NCI-H2107 treated with DMSO at 0.1 percent for 48 hours (cell line): ENCODE measurements around the gene RFC2.
"Not testable (repeated sequence)": the region's sequence is repeated elsewhere in the genome, so short reads cannot be mapped to it uniquely, and the experiment has no call there.

ENCODE experiments used
- DNase-seq: peaks from one replicate; lab custom pipeline; 2025; ENCODE audit not compliant: unreplicated experiment; lab: John Stamatoyannopoulos, UW

Gene RFC2

GRCh38 chr7:74252893-74253292 is 1.3 kb downstream of the RFC2 start:
- peak; percentile 82 for DNase-seq

DNA sequence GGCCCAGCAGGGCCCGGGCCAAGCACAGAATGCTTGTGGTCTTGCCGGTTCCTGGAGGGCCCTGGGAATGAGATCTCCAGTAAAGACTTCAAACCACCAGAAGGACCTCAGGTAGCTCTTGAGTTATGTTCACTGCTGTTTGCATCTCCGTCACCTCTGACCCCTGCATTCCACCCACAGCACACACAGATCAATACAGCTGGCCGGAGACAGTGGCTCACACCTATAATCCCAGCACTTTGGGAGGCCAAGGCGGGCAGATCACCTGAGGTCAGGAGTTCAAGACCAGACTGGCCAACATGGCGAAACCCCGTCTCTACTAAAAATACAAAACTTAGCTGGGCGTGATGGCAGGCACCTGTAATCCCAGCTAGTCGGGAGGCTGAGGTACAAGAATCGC is 5.1 kb downstream of the RFC2 start:
- not testable (repeated sequence) for DNase-seq

DNA sequence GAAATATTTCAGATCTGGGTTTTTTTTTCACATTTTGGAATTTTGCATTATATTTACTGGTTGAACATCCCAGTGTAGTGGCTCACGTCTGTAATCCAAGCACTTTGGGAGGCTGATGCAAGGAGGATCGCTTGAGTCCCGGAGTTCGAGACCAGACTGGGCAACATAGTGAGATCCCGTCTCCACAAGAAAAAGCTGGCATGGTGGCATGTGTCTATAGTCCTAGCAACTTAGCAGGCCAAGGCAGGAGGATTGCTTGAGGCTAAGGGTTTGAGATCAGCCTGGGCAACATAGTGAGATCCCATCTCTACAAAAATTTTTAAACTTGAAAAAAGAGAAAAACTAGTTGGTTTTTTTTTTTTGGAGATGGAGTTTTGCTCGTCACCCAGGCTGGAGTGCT is 6.0 kb downstream of the RFC2 start:
- no peak for DNase-seq

DNA sequence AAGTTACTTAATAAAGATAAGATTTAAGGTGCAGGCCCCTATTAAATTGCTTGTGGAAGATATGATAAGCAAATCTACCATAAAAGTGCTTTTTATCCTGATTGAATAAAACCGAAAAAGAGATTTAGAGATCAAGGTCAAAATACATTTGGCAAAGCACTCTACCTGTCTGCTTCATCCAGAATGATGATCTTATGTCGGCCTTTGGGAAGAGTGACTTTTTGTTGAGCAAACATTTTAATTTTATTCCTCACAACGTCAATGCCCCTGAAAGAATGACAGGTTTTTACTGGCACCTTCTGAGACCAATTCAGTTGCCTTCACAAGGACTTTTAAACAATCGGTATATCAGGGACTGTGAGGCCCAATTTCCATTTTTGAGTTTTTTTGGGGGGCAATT is 7.7 kb downstream of the RFC2 start:
- DNase-seq, result no peak

DNA sequence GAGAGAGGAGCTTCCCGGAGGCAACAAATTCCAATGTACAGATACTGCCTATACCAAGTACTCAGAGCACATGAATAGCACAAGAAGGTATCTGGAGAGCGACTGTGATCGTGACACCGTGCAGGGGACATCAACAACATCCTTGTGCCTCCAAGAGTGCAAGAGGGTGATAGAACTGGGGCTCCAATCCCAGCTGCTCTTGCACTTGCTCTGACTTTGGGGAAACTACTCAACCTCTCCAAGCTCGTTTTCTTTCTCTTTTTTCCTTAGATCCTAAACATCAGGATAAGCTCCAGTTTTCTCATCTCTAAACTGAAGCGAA is 12.1 kb downstream of the RFC2 start:
- DNase-seq, result no peak

DNA sequence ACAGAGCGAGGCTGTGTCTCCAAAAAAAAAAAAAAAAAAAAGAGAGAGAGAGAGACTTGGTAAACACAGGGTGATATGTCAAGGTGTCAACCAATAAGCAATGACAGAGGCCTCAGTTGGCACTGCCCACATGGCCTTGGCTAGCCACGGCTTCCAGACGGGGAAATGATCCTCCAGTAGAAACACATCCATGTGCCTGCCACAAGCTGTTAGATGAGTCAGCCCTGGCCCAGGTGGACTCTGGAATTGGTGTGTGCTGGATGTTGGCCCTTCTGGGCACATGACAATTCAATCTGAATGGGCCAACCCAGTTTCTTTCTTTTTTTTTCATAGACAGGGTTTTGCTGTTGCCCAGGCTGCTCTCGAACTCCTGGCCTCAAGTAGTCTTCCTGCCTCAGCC is 13.7 kb downstream of the RFC2 start:
- DNase-seq, result no peak

GRCh38 chr7:74236284-74236683 is 17.9 kb downstream of the RFC2 start:
- no peak for DNase-seq

DNA sequence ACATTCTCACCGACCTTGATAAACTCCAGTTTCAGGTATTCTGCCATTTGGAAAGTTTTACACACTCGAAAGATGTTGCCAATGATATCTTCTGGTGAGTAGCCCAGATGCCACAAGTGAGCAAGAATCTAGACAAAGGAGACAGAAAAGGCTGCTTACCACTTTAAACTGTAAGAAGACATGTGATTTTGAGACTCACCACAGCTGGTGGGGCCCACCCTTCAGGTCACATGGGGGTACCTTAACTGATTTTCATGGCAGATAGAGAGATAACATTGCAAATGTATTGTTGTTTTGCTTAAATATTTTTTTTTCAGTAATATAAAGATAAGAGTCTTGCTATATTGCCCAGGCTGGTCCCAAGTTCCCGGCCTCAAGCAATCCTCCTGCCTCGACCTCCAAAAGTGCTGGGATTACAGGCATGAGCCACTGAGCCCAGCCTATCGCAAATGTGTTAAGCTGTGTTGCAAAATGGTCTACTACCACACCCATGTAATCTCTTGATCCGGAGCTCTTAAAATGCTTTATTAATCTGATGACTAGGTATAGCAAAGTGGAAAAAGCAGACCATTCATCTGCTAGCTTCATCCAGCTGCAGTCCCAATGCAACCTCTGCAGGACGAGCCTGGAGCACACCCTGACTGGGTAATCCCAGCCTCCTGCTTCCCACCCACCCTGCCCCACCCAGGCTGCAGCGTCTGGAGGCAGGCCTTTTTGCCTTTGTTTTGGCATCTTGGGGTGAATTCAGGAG is 18.5 kb downstream of the RFC2 start:
- no peak for DNase-seq

GRCh38 chr7:74233655-74234285 is 20.4 kb downstream of the RFC2 start:
- no peak for DNase-seq

- no peak for DNase-seq
These were observed 23.0 kb downstream of the RFC2 start for GRCh38 chr7:74231232-74231590.

GRCh38 chr7:74230446-74231231 is 23.6 kb downstream of the RFC2 start:
- no peak for DNase-seq

DNA sequence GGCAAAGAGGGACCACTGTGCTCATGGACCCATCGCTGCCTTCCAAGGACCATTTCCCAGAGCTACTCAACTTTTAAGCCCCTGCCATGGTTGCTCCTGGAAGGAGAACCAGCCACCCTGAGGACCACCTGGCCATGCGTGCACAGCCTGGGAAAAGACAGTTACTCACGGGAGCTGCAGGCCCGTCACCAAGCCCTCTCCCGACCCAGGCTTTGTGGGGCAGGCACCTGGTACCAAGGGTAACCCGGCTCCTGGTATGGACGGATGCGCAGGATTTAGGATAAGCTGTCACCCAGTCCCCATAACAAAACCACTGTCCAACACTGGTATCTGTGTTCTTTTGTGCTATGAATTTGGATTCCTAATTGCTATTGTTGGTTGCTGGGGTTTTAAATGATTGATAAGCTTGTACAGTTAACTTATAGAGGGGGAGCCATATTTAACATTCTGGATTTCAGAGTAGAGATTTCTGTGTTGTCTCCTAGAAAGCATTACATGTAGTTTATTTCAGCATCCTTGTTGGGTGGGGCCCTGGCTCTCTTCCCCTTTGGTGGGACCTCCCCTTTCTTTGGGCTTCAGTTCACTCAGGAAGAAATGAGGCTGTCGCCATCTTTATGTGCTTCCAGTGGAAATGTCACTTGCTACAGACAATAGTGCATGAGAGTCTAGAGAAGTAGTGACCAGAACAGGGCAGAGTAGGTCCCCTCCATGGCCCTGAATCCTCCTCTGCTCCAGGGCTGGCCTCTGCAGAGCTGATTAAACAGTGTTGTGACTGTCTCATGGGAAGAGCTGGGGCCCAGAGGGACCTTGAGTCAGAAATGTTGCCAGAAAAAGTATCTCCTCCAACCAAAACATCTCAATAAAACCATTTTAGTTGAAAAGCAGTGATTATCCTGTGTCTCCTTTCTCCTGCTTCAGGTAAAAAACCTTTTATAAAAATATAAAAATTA is 25.0 kb downstream of the RFC2 start:
- no peak for DNase-seq

DNA sequence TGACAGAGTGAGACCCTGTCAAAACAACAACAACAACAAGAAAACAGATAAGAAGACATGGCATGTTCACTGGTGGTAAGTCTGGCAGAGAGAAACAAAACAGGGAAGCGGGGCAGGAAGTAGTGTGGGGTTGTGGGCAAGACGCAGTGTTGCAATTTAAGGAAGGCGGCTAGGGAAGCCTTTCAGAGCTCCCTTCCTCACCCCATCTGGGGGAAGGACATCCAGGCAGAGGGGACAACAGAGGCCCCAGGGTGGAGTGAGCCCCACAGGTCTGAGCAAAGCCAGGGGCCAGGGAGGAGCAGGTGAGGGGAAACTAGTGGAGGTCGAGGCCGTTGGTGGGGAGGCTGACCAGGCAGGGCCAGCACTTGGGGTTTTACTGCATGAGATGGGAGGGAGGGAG is 27.6 kb downstream of the RFC2 start:
- no peak for DNase-seq

DNA sequence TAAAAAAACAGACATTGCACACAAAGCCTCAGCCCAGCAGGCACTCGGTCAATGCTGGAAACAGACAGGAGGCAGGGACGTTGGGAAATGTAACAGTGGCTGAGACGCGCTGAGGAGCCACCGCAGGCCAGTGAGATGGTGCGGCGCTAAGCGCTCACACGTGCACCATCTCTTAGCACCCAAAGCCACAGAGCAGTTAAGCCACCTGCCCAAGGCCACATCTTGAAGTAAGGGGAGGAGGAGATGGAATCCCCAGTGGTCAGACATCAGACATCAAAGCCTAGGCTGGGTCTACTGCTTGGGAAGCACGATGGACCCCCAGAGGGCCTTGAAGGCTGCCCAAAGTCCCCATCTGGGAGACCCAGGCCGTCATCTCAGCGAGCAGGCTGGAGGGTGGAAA is 28.8 kb downstream of the RFC2 start:
- DNase-seq, result no peak

DNA sequence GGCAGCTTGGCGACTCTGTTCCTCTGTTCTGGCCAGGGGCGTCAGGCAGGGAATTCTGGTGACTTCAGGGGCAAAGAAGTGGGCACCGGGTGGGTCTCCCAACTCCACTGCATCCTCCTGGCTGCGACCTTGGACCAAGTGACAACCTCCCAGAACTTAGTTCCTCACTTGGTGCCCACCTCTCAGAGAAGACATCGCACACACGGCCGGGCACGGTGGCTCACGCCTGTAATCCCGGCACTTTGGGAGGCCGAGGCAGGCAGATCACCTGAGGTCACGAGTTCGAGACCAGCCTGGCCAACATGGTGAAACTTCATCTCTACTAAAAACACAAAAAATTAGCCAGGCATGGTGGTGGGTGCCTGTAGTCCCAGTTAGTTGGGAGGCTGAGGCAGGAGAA is 29.3 kb downstream of the RFC2 start:
- DNase-seq, result not testable (repeated sequence)

DNA sequence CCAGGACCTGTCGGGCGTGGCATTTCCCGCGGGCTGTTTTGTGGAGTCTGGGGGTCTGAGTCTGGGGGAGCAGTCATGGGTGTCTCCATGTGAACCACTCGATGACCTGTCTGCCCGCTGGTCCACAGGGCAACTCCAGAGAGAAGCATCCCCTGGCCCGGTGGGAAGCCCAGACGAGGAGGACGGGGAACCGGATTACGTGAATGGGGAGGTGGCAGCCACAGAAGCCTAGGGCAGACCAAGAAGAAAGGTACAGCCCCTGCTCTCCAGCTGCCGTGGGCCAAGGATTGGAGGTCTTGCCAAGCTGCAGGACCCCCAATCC is 29.7 kb downstream of the RFC2 start:
- DNase-seq, result no peak

GRCh38 chr7:74223711-74224510 is 30.3 kb downstream of the RFC2 start:
- DNase-seq, result peak; percentile 65

- peak; percentile 65 for DNase-seq
These were observed 31.1 kb downstream of the RFC2 start for GRCh38 chr7:74222851-74223710.

DNA sequence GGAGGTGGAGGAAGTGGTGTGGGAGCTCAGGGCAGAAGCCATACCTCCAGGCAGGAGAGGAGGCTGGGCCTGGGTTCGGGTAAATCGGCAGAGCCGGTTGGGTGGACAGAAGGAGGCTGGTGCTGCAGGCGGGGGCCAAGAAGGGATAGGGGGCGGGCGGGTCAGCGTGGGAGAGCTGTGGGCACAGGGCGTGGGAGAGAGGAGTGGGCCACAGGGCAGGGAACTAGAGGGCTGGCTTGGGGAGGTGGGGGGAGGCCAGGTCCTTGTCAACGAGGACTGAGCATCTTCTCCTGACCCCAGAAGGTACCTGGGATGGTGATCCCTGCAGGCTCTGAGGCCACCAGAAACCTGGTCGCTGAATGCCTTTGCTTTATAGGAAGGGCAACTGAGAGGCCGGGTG is 32.5 kb downstream of the RFC2 start:
- DNase-seq, result no peak

DNA sequence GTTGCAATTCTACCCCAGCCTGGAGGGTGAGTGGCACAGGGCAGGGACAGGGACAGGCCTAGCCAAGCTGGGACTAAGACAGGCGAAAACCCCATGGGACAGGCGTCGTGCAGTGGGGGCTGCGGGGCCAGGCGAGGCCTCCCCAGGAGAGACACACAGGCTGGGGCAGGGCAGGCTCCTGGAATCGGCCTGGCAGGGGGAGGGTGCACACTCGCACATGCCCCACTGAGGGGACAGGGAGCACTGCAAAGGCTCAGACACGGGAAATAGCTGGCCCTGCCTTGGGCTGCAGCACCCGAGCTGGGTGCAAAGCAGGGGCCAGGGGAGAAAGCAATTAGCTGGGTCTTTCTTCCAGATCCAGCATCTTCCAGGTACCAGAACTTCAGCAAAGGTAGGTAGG is 34.0 kb downstream of the RFC2 start:
- no peak for DNase-seq
